Skin of body (tissue), 3 donors: ENCODE data around the gene RFC3. TPM values are rescaled to one million over a fixed set of nuclear protein-coding genes. Genes with fewer than 3 reads are reported as not detected.

Source experiments
- DNase-seq: peaks from one replicate; lab custom pipeline; 2025; lab: John Stamatoyannopoulos, UW
- small RNA-seq: library from RNA; depleted of rRNA; stranded (forward); fragments of <200 nt; gene quantifications from one replicate; pipeline ENCODE3, GENCODE V24; 2014; ENCODE audit warnings: low replicate concordance
- total RNA-seq: library from RNA; depleted of rRNA; stranded (reverse); fragments of >200 nt; gene quantifications from one replicate; pipeline ENCODE4 v1.2.3, GENCODE V29; 2014

RFC3 gene
- total RNA-seq, 1 donor from 2014 or later: 14.6 TPM

DNA sequence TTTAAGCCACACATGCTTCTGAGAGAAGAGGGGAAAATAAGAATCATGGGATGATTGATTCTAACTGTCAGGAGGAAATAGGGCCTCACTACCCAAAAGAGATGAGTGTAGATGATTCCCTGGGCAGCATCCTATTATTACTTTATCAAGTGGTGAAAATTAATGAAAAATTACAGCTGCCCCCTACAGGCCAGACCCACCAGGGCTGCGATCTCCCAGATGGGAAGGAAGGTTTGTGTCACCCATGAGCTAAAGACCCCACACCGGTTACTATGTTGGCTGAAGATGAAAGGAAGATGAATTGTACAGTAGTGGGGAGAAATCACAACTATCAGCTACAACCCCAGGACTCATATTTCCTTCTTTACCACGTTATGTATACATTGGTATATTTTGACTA lies 49.5 kb downstream of the RFC3 start:
- no peak for DNase-seq

DNA sequence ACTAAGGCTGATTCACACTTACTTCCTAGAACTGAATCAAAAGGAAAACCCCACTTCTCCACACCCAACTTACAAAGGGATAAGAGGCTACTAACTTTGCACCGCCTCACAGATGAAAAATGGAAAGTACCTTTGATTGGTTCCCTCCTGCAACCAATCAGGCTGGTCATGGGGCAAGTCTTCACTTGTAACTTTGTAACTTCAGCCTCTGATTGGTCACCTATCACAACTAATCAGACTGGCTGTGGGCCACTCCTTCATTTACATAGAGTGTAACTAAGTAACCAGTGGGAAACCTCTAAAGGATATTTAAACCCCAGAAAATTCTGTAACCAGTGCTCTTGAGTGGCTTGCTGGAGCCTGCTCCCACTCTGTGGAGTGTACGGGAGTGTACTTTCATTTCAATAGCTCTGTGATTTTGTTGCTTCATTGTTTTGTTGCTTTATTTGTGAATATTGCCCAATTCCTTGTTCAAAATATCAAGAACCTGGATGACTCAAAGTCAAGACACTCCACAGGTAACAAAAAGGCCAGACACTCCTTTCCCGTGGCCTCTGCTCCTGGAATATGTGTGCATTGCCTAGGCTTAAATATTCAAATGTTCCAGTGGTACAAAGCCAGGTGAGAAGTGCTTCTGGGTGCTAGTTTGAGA lies 50.5 kb downstream of the RFC3 start:
- DNase-seq: no peak

DNA sequence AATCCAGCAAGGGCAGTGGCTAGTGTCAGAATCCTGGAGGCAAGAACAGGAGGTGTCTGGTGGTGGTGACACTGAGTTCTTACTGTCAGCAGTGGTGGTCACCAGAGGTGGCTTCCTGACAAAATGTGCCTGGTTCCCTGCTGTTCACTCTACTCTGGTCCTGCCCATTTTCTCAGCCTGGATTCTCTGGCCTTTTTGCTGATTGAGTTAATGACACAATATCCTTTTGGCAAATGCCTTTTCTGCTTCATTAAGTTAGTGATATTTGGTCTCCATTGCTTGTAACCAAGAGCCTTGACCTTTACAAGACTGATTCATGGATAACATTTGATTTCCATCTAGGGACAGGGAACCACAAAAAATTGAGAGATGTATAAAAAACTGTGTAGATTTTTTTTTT lies 51.1 kb downstream of the RFC3 start:
- DNase-seq: no peak

DNA sequence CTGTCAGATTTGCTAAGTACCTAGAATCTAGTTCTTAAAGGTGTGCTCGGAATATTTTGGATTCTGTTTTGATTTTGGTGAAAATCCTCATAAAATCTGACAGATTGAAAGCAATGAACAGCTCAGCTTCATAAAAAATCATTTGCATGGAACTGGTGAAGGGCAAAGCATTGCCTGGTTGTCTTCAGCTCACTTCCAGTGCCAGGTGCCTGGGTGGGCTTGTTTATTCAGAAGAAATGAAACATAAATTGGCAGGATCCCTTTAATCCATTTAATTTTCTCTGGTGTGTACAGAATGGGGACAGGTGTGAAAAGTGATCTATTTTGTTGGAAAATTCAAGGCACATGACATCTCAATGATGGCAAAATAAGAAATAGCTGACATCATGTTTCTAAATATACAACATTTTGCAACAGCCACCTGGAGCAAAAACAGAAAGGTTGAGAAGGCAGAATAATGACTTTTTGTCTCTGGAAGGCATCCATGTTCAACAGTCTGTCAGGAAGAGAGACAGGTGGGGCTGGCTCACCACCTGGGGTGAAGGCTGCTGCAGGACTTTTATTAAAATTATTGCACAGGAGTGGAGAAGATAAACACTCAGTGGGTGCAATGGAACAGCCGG lies 52.2 kb downstream of the RFC3 start:
- no peak for DNase-seq

DNA sequence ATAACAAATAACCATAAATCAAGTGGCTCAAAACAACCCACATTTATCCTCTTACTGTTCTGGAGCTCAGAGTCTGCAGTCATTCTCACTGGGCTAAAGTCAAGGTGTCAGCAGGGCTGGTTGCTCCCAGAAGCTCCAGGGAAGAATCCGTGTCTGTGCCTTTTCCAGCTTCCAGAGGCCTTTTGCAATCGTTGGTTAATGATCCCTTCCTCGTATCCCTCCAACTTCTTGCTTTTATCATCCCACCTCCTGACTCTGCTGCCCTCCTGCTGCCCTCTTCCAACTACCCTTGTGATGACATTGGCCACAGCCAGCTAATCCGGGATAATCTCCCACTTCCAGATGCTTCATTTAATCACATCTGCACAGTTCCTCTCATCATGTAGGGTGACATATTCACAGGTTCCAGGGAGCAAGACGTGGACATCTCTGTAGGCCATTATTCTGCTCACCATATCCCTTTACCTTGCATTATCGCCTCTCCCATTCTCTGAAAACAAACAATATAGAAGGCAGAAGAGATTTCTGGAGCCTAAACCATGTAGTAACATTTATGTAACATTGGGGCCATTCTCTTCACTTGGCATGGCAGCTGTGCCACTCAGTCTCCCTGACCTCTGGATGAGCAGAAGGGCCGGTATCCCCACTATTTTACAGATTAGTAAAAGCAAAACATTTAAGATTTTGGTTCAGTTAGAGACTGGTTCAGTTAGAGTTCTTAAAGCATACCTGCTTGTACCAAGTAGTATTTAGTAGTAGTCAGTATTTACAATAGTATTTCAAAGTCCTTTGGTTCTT lies 53.5 kb downstream of the RFC3 start:
- DNase-seq: no peak

DNA sequence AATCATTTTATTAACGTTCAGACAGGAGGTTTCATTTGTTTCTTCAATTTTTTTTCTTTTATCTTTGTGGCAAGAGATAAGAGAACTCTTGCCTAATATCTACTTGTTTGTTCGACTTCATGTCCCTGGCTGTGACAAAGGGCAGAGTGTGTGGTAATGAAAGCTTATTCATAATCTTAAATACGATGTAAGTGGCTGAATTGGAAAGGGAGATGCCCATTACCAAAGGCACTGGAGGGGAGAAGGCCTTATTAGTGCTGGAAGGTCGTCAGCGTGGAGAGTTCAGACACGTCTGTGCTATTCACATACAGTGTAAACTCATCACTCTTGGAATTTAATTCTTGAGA lies 54.0 kb downstream of the RFC3 start:
- no peak for DNase-seq

DNA sequence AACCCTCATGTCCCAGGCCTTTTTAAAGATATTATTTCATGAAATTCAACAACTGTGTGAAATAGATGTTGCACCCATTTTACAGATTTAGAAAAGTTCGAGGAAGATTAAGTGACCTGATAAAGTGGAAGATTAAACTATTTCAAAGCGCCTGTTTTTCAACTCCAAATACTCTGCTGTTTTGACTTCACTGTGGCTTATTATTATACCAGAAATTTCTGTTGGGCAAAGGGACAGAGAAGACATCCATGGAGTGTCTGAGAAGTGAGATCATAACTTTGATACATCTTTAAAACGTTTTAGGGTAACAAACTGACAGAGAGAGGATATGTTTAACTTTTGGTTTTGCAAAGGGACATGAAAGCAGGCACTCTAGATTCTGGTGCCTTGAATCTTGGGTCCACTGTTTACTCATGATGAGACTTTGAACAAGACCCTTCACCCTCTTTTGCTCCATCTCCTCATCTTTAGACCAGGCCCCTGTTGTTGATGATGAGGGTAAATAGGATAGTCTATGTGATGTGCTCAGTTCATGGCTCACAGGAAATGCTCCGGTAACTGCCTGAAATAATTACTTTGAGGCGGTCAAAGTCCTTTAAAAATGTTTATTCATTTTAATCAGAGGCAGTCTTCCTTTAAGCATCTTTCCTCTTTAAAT lies 55.4 kb downstream of the RFC3 start:
- no peak for DNase-seq

DNA sequence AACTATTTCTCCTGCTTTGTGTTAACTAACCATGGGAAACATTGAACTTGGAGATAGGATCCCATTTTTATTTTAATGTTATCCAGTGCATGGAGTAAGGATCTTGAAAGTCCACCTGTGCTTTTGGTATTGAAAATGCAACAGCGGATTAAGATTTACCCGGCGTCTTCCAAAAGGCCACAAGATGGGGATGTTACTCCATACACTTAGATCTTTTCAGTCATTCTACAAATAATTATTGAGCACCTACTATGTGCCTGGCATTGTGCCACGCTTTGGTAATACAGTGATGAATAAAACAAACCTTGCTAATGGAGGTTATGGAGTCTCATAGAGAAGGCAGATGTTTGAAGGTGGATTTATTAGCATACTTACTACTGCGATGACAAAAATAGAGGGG lies 56.9 kb downstream of the RFC3 start:
- DNase-seq: no peak

DNA sequence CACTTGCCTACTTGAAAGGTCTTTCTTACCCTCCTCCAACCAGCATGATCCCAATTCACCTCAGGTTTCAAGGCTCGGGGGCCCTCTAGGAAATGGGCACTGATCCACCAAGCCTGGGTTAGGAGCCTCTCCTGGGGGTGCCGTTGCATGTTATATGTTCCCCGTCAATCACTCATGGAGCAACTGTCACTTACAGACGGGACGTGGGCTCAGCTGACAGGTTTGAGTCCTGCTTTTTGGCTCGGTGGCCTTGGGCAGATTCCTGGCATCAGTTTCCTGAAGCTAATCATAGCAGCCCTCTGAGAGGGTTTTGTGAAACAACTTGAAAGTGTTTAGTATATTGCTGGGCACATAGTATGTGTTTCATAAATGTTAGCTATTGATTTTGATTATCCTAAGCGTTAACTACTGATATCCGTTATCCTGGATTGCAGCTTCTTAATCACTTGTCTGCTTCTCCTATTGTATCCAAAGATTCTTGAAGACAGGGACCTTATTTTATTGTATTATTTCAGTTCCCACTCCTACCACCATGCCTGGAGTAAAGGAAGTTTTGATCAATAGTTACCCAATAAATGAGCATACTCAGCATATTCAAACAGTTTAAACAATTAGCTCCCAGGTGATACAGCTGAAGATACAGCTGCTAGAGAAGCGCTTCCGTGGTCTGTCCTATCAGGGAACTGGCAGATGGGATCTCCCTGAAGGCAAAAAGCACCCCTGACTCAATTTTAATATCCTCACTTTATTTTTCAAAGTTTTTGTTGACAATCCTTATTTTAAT lies 57.9 kb downstream of the RFC3 start:
- DNase-seq: no peak

DNA sequence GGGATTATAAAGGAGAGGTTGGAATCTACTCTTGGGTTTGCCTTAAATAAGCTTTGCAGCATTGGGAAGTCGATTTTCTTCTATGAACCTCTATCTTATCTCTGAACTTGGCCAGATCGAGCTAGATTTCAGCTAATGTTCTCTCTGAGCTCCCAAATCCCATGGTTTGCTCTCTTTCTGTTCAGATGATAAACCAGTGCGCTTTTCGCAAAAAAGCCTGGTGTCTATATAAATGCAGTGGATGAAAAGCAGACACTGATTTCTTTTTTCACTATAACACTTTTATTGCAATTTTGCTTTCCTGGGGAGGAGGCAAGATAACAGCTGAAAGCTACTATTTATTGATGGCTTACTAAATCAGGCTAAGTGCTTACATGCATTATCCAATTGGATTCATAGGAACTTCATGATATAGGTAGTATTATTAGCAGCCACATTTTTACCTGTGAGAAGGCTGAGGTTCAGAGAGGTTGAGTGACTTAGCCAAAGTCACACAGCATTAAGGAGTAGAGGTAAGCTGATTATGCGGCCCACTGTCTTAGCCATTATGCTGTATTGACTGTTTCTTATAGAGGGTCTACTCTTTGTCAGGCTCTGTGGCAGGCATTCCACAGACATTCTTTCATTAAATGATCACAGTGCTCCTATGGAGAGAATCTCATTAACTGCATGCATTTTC lies 58.9 kb downstream of the RFC3 start:
- no peak for DNase-seq

DNA sequence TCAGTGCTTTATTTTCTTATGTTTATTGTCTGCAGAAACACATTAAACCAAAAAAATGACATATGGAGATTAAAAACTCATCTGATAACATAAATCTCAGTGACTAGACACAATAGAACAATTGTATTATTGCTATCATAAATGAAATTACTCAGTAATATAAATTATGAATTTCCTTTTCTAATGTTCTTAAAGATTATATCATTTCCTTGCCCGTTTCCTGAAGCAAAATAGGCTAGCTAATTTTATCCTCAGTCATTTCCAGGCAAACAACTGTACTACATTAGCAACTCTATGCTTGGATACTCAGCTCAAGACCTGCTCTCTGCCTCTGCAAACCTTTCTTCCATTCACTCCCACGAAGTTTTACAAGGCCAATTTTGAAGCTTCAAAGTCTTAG lies 61.2 kb downstream of the RFC3 start:
- no peak for DNase-seq

DNA sequence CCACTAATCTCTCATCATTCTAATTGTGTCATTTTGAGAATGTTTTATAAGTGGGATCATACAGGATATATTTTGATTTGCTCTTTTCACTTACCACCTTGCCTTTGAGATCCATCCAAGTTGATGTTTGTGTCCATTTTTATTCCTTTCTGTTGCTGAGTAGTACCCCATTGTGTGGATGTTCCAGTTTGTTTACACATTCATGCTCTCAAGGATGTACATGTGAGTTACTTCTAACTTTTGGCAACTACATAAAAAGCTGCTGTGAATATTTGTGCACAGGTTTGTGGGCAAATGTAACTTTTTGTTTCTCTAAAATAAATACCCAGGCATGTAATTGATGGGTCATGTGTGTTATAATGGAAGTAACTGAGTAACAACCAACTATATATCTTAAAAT lies 64.9 kb downstream of the RFC3 start:
- no peak for DNase-seq

DNA sequence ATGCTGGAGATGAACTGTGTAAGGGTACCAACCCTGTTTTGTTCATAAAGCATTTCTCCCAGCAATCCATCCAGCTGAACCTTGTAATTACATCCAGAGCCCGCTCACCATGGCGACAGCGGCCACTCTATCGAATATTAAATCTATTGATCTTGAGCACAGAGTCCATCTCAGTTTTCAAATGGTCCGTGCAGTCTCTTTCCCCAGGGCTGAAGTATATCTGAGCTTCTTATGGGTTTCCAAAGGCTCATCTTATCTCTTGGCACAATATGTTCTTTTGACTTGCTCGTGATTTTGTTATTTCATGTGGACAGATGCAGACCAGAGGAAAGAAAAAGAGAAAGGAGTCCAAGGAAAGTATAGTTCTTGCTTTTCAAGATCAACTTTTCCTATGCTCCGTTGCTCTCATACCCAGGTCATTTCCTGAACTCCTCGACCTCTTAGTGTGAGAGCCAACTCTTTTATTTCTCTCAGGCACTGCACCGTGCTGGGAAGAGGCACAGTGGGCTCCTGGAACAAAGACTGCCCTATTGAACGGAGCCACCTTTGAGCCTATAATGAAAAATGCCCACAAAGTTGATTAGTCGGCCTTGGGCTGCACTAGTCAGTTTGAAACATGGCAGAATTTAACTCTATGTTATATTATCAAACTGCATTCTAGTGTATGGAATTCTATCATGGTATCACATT lies 66.7 kb downstream of the RFC3 start:
- DNase-seq: no peak

Small RNA genes within 50 kb of the gene (small RNA-seq; reads per million reads assigned to genes)
- 0.12 reads per million for gene RNU5A-4P
